EH (cell line): ENCODE measurements around the gene CCDC158.
"Not testable (repeated sequence)": the region's sequence is repeated elsewhere in the genome, so short reads cannot be mapped to it uniquely, and the experiment has no call there.

Experiments
- DNase-seq: peaks from one replicate; pipeline ENCODE4 v3.0.0-alpha.2; 2015; ENCODE audit warnings: low read depth

Gene CCDC158

GRCh38 chr4:76430519-76431388 is 9.8 kb upstream of the CCDC158 start:
- peak; percentile 71 for DNase-seq

GRCh38 chr4:76429636-76430035 is 8.7 kb upstream of the CCDC158 start:
- no peak for DNase-seq

DNA sequence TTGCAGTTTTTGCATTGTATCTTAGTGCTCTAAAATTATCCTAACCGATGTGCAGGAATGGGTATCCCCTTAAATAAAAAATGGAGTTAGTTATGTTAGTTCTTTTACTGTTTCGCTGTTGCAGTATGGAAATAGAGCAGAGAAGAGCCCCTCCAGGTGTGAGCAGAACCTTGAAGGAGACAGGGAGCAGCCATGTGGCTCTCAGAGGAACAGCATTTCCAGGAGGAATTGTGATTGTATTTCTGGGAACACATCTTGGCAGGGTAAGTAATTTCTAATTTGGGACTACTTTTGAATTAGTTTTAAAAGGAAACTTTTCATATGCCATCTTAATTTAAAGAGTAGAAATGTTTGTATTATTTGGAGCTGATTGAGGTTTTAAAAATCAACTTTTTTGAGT is 5.3 kb upstream of the CCDC158 start:
- no peak for DNase-seq

- DNase-seq: not testable (repeated sequence)
Measured at GRCh38 chr4:76423159-76423558, 2.2 kb upstream of the CCDC158 start.

DNA sequence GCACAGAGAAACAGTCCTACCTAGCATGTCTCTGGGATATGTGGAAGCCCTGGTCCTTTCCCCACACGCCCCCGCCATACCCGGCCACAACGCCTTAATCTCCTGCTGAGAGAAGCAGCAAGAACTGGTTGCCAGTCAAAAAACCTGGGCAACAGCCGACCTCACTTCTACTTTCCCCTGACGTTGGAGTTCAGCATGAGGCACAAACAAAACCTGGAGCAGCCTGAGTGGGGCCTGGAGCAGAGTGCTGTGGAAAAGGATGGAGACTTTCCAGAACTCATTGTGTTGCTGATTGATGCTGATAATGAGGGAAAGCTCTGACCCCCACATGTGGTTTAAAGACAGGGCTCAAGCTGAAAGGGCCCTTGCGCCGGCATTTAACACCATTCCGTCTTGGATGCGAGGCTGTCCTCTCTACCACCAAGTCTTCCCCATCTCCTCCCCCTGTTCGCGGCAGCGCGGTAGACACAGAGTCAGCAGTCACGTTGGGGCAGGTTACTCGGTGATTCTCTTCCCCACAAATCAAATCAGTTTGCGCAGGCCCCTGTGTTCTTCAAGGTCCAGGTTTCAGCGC is 666 bp downstream of the CCDC158 start:
- DNase-seq: no peak

- DNase-seq: no peak
Measured at GRCh38 chr4:76410636-76411035, 10.3 kb downstream of the CCDC158 start.

- no peak for DNase-seq
Measured at GRCh38 chr4:76407440-76408119, 13.4 kb downstream of the CCDC158 start.

GRCh38 chr4:76406081-76406480 is 14.9 kb downstream of the CCDC158 start:
- no peak for DNase-seq

- no peak for DNase-seq
Measured at GRCh38 chr4:76401654-76402053, 19.3 kb downstream of the CCDC158 start.

DNA sequence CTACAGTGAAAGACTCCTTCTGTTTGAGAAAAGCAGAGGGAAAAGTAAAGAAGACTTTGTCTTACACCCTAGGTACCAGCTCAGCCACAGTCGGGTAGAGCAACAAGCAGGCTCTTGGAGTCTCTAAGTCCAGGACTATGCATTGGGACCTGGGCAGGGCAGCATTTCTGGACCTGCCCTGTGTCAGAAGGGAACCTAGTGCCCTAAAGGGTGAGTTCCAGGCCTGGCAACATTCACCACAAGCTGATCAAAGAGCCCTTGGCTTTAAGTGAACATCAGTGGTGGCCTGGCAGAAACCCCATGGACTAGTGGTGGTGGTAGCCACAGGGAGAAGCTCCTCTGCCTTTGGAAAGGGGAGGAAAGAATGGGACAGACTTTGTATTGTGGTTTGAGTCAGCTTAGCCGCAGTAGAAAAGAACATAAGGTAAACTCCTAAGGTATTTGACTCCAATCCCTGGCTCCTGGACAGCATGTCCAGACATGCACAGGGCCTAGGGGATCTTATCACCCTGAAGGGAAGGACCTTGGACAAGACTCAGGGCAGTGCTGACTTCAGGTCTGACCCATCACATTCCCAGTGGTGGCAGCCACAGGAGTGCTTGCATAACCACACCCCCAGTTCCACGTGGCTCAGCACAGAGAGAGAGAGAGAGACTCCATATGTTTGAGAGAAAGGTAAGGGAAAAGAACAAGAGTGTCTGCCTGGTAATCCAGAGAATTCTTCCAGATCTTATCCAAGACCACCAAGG is 32.6 kb downstream of the CCDC158 start:
- peak; percentile 7 for DNase-seq

GRCh38 chr4:76386566-76387305 is 34.2 kb downstream of the CCDC158 start:
- DNase-seq: no peak

DNA sequence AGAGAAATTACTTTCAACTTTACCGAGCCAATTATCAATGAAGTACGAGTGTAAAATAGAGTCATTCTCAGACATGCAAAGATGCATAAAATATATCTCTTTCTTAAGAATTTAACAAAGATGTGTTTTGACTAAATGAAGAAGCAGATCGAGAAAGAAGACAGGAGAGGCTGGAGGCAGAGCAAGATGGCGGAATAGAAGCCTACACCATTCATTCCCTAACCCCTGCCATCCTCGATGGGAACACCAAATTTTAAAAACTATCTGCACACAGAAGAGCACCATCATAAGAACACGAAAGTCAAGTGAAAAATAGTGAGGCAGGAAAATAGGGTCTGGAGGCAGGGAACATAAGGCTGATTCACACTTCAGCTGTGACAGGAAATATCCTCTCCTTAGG is 35.0 kb downstream of the CCDC158 start:
- DNase-seq: no peak

- DNase-seq: peak; percentile 28
Measured at GRCh38 chr4:76384052-76384451, 36.9 kb downstream of the CCDC158 start.

- no peak for DNase-seq
Measured at GRCh38 chr4:76383001-76383400, 37.9 kb downstream of the CCDC158 start.

GRCh38 chr4:76381986-76382385 is 39.0 kb downstream of the CCDC158 start:
- DNase-seq: no peak

- DNase-seq: no peak
Measured at GRCh38 chr4:76380561-76380960, 40.4 kb downstream of the CCDC158 start.

DNA sequence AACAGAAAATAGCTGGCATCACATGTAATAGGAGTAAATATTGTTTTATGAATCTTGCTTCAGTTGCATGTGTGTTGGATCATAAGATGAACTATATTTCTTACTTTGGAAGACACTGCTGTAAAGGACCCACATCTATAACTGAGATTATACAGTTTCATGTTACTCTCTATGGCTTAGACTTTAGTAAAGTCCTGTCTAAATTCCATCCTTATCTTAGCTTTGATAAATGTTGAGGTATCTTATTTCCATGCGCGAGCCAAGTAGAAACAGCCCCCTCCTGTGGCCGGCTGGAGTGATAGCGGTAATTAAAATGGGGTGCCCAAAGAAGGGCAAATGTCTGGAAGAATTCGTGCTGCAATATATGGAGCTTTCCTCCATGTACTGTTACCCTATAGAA is 43.0 kb downstream of the CCDC158 start:
- peak; percentile 49 for DNase-seq

- DNase-seq: no peak
Measured at GRCh38 chr4:76377481-76377901, 43.5 kb downstream of the CCDC158 start.

DNA sequence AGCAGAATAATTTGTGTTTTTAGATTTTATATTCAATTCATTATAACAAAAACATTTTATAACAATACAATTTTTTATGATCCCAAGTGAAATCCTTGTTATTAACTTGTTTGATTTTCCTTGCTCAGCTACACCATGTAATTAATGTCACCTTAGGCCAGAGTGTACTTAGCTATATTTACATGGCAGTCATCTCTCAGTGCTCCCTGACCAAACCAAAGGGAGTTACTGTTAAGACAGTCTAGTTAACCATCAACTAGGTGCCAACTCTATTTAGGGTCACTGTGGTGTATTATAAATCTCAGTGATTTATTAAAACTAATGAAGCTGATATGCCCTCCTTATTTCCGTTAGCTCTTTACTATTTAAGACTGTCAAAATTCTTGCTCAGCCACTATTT is 44.4 kb downstream of the CCDC158 start:
- DNase-seq: no peak

GRCh38 chr4:76375703-76376102 is 45.2 kb downstream of the CCDC158 start:
- no peak for DNase-seq

GRCh38 chr4:76374798-76375197 is 46.1 kb downstream of the CCDC158 start:
- DNase-seq: no peak
